HT-29 (cell line): Measurements from ENCODE around the gene PDE2A. TPM values are rescaled to one million over a fixed set of nuclear protein-coding genes. Genes with fewer than 3 reads are reported as not detected.
A peak's percentile ranks its signal among the peaks of the same experiment; 100 is the strongest.

Source experiments
- DNase-seq: peaks from one replicate; pipeline ENCODE4 v3.0.0-alpha.2; 2015; ENCODE audit warnings: low spot score
- small RNA-seq: library from RNA; depleted of rRNA; stranded (forward); fragments of <200 nt; gene quantifications from one replicate; pipeline ENCODE3, GENCODE V24; 2014
- total RNA-seq: library from RNA; depleted of rRNA; stranded (reverse); fragments of >200 nt; shearing (Covaris generic); gene quantifications from 2 replicates; pipeline ENCODE4 v1.2.3, GENCODE V29; 2014; rRNA removed

PDE2A gene
- total RNA-seq, 1 experiment from 2014 or later: 0.79 TPM

- no peak for DNase-seq
Measured at GRCh38 chr11:72548463-72548862, 125.8 kb downstream of the PDE2A start.

GRCh38 chr11:72546866-72547265 lies 127.4 kb downstream of the PDE2A start:
- DNase-seq: no peak

GRCh38 chr11:72544589-72544988 lies 129.6 kb downstream of the PDE2A start:
- DNase-seq: no peak

- DNase-seq: no peak
Measured at GRCh38 chr11:72543849-72544542, 130.2 kb downstream of the PDE2A start.

GRCh38 chr11:72541257-72541974 lies 132.8 kb downstream of the PDE2A start:
- DNase-seq: no peak

- DNase-seq: no peak
Measured at GRCh38 chr11:72537051-72537450, 137.2 kb downstream of the PDE2A start.

GRCh38 chr11:72535194-72535547 lies 139.1 kb downstream of the PDE2A start:
- peak; percentile 7 for DNase-seq

- DNase-seq: no peak
Measured at GRCh38 chr11:72534371-72535193, 139.6 kb downstream of the PDE2A start.

- DNase-seq: no peak
Measured at GRCh38 chr11:72529068-72529467, 145.2 kb downstream of the PDE2A start.

- no peak for DNase-seq
Measured at GRCh38 chr11:72528121-72528520, 146.1 kb downstream of the PDE2A start.

Small RNA genes lying within 50 kb of the gene (small RNA-seq; reads per million reads assigned to genes)
- gene MIR139 (not detected), gene RNU7-105P (not detected)

Other genes starting within 250 kb of the PDE2A start
- 53.3 and 56.9 TPM in 2 replicates for gene CLPB, start 239.9 kb downstream of the PDE2A start, total RNA-seq
- gene ARAP1, start 78.0 kb upstream of the PDE2A start, total RNA-seq: 109 and 161 TPM in 2 replicates
- 1,082 and 1,283 TPM in 2 replicates for gene STARD10, start 119.6 kb upstream of the PDE2A start, total RNA-seq
- gene ATG16L2, start 140.0 kb upstream of the PDE2A start, total RNA-seq: 10.4 and 11.4 TPM in 2 replicates